Measurements from ENCODE around the gene DCANP1. TPM values are rescaled to one million over a fixed set of nuclear protein-coding genes. Genes with fewer than 3 reads are reported as not detected.

DCANP1 gene
- total RNA-seq, 2 experiments from 2014 or later: not detected

DNA sequence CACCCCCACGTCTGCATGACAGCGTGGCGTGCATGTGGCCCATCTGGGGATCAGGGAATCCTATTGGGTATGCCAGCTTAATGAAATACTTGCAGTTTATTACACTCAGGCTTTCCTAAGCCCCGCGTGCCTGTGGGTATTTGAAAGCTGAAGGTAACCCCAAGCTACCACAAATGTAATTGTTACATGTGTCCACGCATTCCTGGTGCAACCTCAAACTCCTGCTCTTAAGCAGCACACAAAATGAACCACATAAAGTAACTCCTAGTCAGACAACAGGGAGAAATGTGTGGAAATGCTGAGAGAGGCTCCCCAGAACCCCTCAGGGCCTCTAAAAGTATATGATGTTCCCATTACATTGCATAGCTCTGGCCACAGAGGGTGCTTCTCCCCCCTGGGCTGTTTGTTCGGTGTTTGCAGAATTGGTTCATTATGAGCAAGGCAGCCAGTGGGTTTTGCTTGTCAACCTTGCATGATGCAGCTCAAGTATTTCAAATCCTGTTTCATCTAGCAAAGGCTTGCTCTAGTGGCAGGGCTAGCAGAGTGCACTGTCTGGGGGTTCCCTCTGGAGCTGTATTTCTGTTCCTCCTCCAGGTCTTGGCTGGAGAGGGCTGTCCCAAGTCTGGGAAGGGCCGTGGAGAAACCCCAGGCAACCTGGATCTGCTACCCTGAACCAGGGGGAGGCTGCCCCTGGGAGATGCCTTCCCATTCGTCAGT lies 1.8 kb upstream of the DCANP1 start:
- no peak overlapping the region for H3K4me3 ChIP-seq (ENCODE audit: low read depth, low read length, poor library complexity, severe bottlenecking)
- ChIA-PET POLR2A (no interaction called here), CTCF (ENCODE audit: unreplicated experiment) (no interaction called here)
- no peak for DNase-seq (ENCODE audit: low spot score)
- BruUV-seq (replicated peaks): no TSS peak
- no peak overlapping the region for H3K4me2 ChIP-seq (ENCODE audit: low read length)
- H3K4me1 ChIP-seq (ENCODE audit: insufficient read depth, low read length, poor library complexity, severe bottlenecking): no peaks in the 10 kb centered on the region
- no peaks in the 10 kb centered on the region for H4K20me1 ChIP-seq (ENCODE audit: insufficient read depth, low read length)
- no peaks in the 10 kb centered on the region for H3K9me3 ChIP-seq (ENCODE audit: low read length)
- no peak overlapping the region for H2AFZ ChIP-seq (ENCODE audit: low read length)
- intact Hi-C loops (cut with micrococcal nuclease; ENCODE audit: unreplicated experiment): no loop called here
- TF ChIP-seq EZH2phosphoT487 (IDR thresholded peaks at IDR 0.05; ENCODE audit: borderline replicate concordance, low read depth, low read length): no peak
- no peak for TF ChIP-seq CTCF (conservative IDR thresholded peaks at IDR 0.05; ENCODE audit: low read length)
- H3K9me2 ChIP-seq (ENCODE audit: insufficient read depth, low read length): no peaks in the 10 kb centered on the region
- no peaks in the 10 kb centered on the region for H3K79me2 ChIP-seq (ENCODE audit: insufficient read depth, low read depth, low read length)
- H3K27ac ChIP-seq (ENCODE audit: low read depth, low read length, poor library complexity, severe bottlenecking): no peak overlapping the region
- no peaks in the 10 kb centered on the region for H3K36me3 ChIP-seq (ENCODE audit: insufficient read depth, low read length)

GRCh38 chr5:135448071-135448739 lies 1.1 kb upstream of the DCANP1 start:
- Histone ChIP-seq H3K27ac (ENCODE audit: low read depth, low read length, poor library complexity, severe bottlenecking) (no peak overlapping the region), H3K79me2 (ENCODE audit: insufficient read depth, low read depth, low read length) (no peaks in the 10 kb centered on the region), H3K36me3 (ENCODE audit: insufficient read depth, low read length) (no peaks in the 10 kb centered on the region), H2AFZ (ENCODE audit: low read length) (no peak overlapping the region), H3K4me3 (ENCODE audit: low read depth, low read length, poor library complexity, severe bottlenecking) (no peak overlapping the region), H3K9me2 (ENCODE audit: insufficient read depth, low read length) (no peaks in the 10 kb centered on the region), H3K9me3 (ENCODE audit: low read length) (no peaks in the 10 kb centered on the region), H3K4me2 (ENCODE audit: low read length) (no peak overlapping the region), H3K4me1 (ENCODE audit: insufficient read depth, low read length, poor library complexity, severe bottlenecking) (no peaks in the 10 kb centered on the region), H4K20me1 (ENCODE audit: insufficient read depth, low read length) (no peaks in the 10 kb centered on the region)
- BruUV-seq (replicated peaks): no TSS peak
- ChIA-PET POLR2A (interaction anchor here (1.0 kb wide), 1 partner anchor 10 kb away, joined by 3 read pairs; no protein-coding TSS in a partner anchor), CTCF (ENCODE audit: unreplicated experiment) (no interaction called here)
- intact Hi-C loops (cut with micrococcal nuclease; ENCODE audit: unreplicated experiment): no loop called here
- TF ChIP-seq CTCF (conservative IDR thresholded peaks at IDR 0.05; ENCODE audit: low read length): no peak
- no peak for TF ChIP-seq EZH2phosphoT487 (IDR thresholded peaks at IDR 0.05; ENCODE audit: borderline replicate concordance, low read depth, low read length)
- DNase-seq (ENCODE audit: low spot score): no peak

- intact Hi-C loops (cut with micrococcal nuclease; ENCODE audit: unreplicated experiment): no loop called here
- Histone ChIP-seq H3K9me2 (ENCODE audit: insufficient read depth, low read length) (no peaks in the 10 kb centered on the region), H3K4me3 (ENCODE audit: low read depth, low read length, poor library complexity, severe bottlenecking) (no peak overlapping the region), H3K79me2 (ENCODE audit: insufficient read depth, low read depth, low read length) (no peaks in the 10 kb centered on the region), H4K20me1 (ENCODE audit: insufficient read depth, low read length) (no peaks in the 10 kb centered on the region), H3K4me2 (ENCODE audit: low read length) (no peak overlapping the region), H2AFZ (ENCODE audit: low read length) (no peak overlapping the region), H3K27ac (ENCODE audit: low read depth, low read length, poor library complexity, severe bottlenecking) (no peak overlapping the region), H3K36me3 (ENCODE audit: insufficient read depth, low read length) (no peaks in the 10 kb centered on the region), H3K9me3 (ENCODE audit: low read length) (no peaks in the 10 kb centered on the region), H3K4me1 (ENCODE audit: insufficient read depth, low read length, poor library complexity, severe bottlenecking) (no peaks in the 10 kb centered on the region)
- POLR2A ChIA-PET: no interaction called here
- no peak for DNase-seq (ENCODE audit: low spot score)
- no TSS peak for BruUV-seq (replicated peaks)
- TF ChIP-seq CTCF (conservative IDR thresholded peaks at IDR 0.05; ENCODE audit: low read length): no peak
- CTCF ChIA-PET (ENCODE audit: unreplicated experiment): no interaction called here
Measured at GRCh38 chr5:135446615-135447014, 533 bp downstream of the DCANP1 start.
